Measurements from ENCODE around the gene SMARCD1.

DNA sequence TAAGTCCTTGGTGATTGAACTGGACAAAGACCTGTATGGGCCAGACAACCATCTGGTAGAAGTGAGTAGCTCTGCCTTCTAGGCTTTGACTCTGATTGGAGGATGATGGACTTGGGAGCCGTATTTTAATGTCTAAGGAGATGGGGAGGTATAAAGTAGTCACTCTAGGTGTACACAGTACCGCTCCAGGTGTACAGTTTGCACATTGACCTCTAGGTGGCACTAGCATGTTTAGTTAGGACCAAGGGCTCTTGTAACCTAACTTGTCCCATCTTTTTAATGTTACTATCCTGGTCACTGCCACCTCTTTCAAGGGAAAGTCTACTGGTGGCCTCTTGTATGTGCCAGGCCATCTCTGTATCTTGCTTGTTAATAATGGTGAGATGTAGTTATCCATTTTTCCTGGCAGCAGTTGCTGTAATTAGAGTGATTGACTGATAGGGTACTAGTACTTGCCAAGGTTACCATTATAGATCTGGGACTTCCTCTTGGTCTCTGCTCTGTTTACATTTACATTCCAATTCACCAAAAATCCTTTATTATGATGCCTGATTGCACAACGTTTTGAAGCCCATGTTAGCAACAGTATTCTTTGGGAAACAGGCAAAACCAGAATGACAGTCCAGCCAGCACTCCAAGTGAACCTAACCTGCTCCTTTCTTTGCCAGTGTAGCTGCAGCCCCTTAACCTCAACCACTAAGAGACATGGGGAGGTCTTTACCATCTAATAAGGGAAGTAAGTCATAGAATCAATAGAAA is 3.6 kb downstream of the SMARCD1 start:
- TF ChIP-seq, protein P1, sequence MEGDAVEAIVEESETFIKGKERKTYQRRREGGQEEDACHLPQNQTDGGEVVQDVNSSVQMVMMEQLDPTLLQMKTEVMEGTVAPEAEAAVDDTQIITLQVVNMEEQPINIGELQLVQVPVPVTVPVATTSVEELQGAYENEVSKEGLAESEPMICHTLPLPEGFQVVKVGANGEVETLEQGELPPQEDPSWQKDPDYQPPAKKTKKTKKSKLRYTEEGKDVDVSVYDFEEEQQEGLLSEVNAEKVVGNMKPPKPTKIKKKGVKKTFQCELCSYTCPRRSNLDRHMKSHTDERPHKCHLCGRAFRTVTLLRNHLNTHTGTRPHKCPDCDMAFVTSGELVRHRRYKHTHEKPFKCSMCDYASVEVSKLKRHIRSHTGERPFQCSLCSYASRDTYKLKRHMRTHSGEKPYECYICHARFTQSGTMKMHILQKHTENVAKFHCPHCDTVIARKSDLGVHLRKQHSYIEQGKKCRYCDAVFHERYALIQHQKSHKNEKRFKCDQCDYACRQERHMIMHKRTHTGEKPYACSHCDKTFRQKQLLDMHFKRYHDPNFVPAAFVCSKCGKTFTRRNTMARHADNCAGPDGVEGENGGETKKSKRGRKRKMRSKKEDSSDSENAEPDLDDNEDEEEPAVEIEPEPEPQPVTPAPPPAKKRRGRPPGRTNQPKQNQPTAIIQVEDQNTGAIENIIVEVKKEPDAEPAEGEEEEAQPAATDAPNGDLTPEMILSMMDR (IDR thresholded peaks at IDR 0.05; ENCODE audit: low read depth, low read length): peak; percentile 90
- TF ChIP-seq EZH2phosphoT487 (IDR thresholded peaks at IDR 0.05; ENCODE audit: low read depth): no peak

All from OCI-LY3 (cell line).